Measurements from ENCODE around the gene TRIM29.

- TF ChIP-seq, protein P1, sequence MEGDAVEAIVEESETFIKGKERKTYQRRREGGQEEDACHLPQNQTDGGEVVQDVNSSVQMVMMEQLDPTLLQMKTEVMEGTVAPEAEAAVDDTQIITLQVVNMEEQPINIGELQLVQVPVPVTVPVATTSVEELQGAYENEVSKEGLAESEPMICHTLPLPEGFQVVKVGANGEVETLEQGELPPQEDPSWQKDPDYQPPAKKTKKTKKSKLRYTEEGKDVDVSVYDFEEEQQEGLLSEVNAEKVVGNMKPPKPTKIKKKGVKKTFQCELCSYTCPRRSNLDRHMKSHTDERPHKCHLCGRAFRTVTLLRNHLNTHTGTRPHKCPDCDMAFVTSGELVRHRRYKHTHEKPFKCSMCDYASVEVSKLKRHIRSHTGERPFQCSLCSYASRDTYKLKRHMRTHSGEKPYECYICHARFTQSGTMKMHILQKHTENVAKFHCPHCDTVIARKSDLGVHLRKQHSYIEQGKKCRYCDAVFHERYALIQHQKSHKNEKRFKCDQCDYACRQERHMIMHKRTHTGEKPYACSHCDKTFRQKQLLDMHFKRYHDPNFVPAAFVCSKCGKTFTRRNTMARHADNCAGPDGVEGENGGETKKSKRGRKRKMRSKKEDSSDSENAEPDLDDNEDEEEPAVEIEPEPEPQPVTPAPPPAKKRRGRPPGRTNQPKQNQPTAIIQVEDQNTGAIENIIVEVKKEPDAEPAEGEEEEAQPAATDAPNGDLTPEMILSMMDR (IDR thresholded peaks at IDR 0.05), result no peak
- TF ChIP-seq POLR2A (IDR thresholded peaks at IDR 0.05), result no peak
Observed at GRCh38 chr11:120066738-120067437, 71.0 kb downstream of the TRIM29 start.
